Stimulated activated CD4-positive, alpha-beta T cell treated with anti-CD3 and anti-CD28 coated beads, TNF-alpha, amount 100 ng/mL, for 24 hours (primary cell): Measurements from ENCODE around the gene SEMA6A.
"Not testable (repeated sequence)": the region's sequence is repeated elsewhere in the genome, so short reads cannot be mapped to it uniquely, and the experiment has no call there.

Source experiments
- DNase-seq, 3 experiments: peaks; one replicate each; pipeline ENCODE4 v3.0.0-alpha.2; 2020; ENCODE audit warnings: low read depth in 3 of 3

SEMA6A gene

GRCh38 chr5:116546743-116547124 lies 27.9 kb downstream of the SEMA6A start:
- no peak for DNase-seq

- DNase-seq: no peak
Observed at GRCh38 chr5:116546033-116546742, 28.4 kb downstream of the SEMA6A start.

- not testable (repeated sequence) for DNase-seq
Observed at GRCh38 chr5:116545465-116545864, 29.2 kb downstream of the SEMA6A start.

GRCh38 chr5:116544531-116545241 lies 29.9 kb downstream of the SEMA6A start:
- DNase-seq: no peak

- DNase-seq: no peak
Observed at GRCh38 chr5:116543501-116543900, 31.1 kb downstream of the SEMA6A start.

GRCh38 chr5:116542619-116543018 lies 32.0 kb downstream of the SEMA6A start:
- no peak for DNase-seq

GRCh38 chr5:116539222-116539621 lies 35.4 kb downstream of the SEMA6A start:
- DNase-seq: no peak

- no peak for DNase-seq
Observed at GRCh38 chr5:116536316-116537083, 38.1 kb downstream of the SEMA6A start.

- no peak for DNase-seq
Observed at GRCh38 chr5:116534964-116535651, 39.5 kb downstream of the SEMA6A start.

- no peak for DNase-seq
Observed at GRCh38 chr5:116532762-116533525, 41.7 kb downstream of the SEMA6A start.

- DNase-seq: no peak
Observed at GRCh38 chr5:116531635-116532034, 43.0 kb downstream of the SEMA6A start.

GRCh38 chr5:116531117-116531516 lies 43.5 kb downstream of the SEMA6A start:
- no peak for DNase-seq

- no peak for DNase-seq
Observed at GRCh38 chr5:116530276-116530675, 44.3 kb downstream of the SEMA6A start.

GRCh38 chr5:116529615-116530014 lies 45.0 kb downstream of the SEMA6A start:
- no peak for DNase-seq

GRCh38 chr5:116528519-116529234 lies 45.9 kb downstream of the SEMA6A start:
- no peak for DNase-seq

- no peak for DNase-seq
Observed at GRCh38 chr5:116527582-116527981, 47.0 kb downstream of the SEMA6A start.

- DNase-seq: no peak
Observed at GRCh38 chr5:116525674-116526073, 48.9 kb downstream of the SEMA6A start.

GRCh38 chr5:116524966-116525365 lies 49.7 kb downstream of the SEMA6A start:
- DNase-seq: no peak

GRCh38 chr5:116524051-116524904 lies 50.3 kb downstream of the SEMA6A start:
- DNase-seq: no peak

GRCh38 chr5:116523182-116523581 lies 51.4 kb downstream of the SEMA6A start:
- DNase-seq: not testable (repeated sequence)
